GM19240 (cell line): ENCODE results near the gene PGLYRP2.

Experiments
- DNase-seq: peaks from one replicate; pipeline ENCODE4 v3.0.0; 2011; ENCODE audit warnings: low spot score; ENCODE audit not compliant: insufficient read length

The PGLYRP2 gene

GRCh38 chr19:15424692-15425272, 54.5 kb downstream of the PGLYRP2 start:
- DNase-seq, result no peak

DNA sequence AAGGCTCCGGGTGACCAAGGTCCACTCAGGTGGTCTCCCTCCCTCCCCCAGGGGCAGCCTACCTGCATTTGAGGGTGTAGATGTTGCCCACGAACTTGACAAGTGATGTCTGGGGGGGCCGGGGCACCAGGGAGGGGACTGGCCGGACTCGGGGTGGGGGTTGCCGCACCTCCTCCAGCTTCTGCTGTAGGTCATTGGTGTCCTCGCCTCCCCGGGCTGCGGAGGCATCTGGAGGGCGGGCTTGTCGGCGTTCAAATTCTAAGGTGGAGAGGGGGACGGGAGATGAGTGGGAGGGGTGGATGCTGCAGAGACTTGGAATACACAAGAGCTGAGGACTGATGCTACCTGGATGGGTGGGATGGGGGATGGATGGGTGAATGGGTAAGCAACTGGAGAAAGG, 55.2 kb downstream of the PGLYRP2 start:
- no peak for DNase-seq

DNA sequence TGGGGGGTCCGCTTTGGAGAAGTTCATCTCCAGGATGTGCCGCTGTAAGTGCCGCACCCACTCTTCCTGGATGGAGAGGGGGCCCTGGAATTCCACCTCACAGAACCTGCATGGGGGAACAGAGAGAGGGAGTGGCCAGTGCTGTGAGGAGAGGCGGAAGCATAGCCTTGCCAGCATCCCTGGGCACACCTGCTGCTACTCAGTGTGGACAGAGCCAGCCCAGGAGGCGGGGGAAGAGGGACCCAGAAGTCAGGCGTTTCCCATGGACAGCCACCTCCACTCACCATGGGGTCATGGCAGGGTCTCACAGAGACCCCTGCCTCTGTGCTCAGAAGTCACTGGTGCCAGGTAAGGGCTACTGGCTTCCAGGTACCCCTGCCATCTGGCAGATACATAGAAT, 56.2 kb downstream of the PGLYRP2 start:
- no peak for DNase-seq

- DNase-seq, result no peak
Measured at GRCh38 chr19:15422296-15423075, 56.8 kb downstream of the PGLYRP2 start.

DNA sequence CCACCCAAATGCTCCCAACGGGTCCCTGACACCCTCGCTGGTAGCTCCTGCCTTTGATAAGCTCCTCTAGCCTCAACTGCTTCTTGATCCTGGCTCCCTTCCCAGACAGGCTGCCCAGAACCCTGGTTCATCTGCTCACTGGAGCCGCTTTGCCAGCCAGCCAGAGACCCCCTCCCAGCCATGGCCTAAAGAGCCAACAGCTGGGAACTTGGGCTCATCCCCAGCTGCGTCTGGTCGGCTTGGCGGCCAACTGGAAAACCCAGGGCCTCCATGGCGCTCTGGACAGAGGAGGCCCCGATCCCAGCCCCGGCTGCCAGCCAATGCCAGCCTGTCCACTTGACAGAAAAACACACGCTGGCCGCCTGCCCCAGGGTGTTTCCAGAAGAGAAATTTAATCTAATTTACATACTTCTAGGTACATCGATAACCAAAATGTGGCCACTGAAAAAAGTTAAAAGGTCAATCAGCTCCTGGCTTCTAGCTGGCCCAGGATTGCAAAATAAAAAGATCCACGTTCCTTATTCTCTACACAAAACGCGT, 57.5 kb downstream of the PGLYRP2 start:
- no peak for DNase-seq

GRCh38 chr19:15421136-15421695, 58.1 kb downstream of the PGLYRP2 start:
- no peak for DNase-seq

DNA sequence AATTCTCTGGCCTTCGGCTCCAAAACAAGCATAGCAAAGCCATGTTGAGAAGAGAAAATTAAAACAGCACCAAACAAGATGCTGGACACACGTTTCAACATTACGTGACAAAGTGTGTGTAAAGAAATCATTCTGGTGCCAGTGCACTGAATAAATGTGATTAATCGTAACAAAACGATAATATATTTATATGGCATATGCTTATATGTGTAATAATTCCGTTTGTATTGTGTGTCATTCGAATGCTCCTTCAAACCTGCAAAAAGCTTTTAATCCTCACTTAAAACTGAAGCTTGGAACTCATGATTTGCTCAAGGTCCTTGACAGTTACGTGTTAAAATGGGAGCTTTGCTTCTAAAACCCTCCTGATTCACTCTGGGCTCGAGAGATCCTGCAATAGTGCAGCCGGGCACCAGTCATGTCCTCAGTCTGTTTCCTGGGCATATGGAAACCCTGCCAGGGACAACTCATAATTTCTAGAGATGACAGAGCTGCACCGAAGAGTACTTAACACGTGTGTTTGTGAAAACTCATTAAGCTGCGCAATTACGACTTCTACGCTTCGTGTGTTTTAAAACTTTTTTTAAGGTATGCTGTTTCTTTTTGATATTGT, 59.8 kb downstream of the PGLYRP2 start:
- no peak for DNase-seq
